Measurements from ENCODE around the gene MAPK10. TPM values are rescaled to one million over a fixed set of nuclear protein-coding genes. Genes with fewer than 3 reads are reported as not detected.
"Not testable (repeated sequence)": the region's sequence is repeated elsewhere in the genome, so short reads cannot be mapped to it uniquely, and the experiment has no call there.

Gene MAPK10
- polyA plus RNA-seq, 2 of the 4 experiments (the other 2 are of a cell fraction): 1.4 to 3.4 TPM

DNA sequence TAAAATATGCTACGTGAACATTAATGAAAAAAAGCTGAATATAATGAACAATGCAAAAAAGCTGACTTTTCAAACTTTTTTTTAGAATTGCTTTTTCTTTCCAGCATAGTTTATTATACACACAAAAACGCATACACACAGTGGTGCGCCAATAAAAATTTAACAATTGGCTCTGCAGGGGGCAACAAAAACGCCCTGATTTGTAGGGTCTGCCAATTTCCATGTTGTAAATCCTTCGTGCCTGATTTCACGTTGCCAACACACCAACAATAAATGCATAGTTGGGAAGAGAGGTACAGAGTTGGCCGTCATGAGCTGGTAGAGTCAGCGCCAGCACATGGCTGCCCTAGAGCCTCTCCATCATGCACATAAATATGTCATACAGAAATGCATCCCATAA, 333.1 kb downstream of the MAPK10 start:
- H3K4me2 ChIP-seq: no peak overlapping the region
- H3K27ac ChIP-seq: no peak overlapping the region
- ChIA-PET POLR2A (no interaction called here), CTCF (no interaction called here)
- H3K4me3 ChIP-seq: no peak overlapping the region
- 74% methylated on average over 8 of the region's 8 CpGs for WGBS (ENCODE audit: missing lambda C conversion rate)
- DNase-seq (ENCODE audit: low read depth in 1 of 2, low spot score in 1 of 2) (no peak), ATAC-seq (no peak), FAIRE-seq (no peak)
- TF ChIP-seq NR3C1 (IDR thresholded peaks at IDR 0.05) (no peak), GATA3 (IDR thresholded peaks at IDR 0.05; ENCODE audit: borderline replicate concordance) (no peak), ZSCAN20 (CRISPR knock-in tag; IDR thresholded peaks at IDR 0.05) (no peak), POLR2A (IDR thresholded peaks at IDR 0.05; ENCODE audit: low read length) (no peak), ESRRA (IDR thresholded peaks at IDR 0.05; ENCODE audit: borderline replicate concordance, low read length) (no peak), FOXS1 (CRISPR knock-in tag; IDR thresholded peaks at IDR 0.05) (no peak), CBX8 (IDR thresholded peaks at IDR 0.05) (no peak), RARB (CRISPR knock-in tag; IDR thresholded peaks at IDR 0.05) (no peak), TP53 (CRISPR knock-in tag; IDR thresholded peaks at IDR 0.05) (no peak), ZC3H11A (IDR thresholded peaks at IDR 0.05) (no peak), RNF2 (IDR thresholded peaks at IDR 0.05; ENCODE audit: borderline replicate concordance, low read depth) (no peak), MAZ (IDR thresholded peaks at IDR 0.05; ENCODE audit: borderline replicate concordance, low read depth, low read length) (no peak), NFE2L2 (conservative IDR thresholded peaks at IDR 0.05; ENCODE audit: low read length) (no peak), ZNF302 (CRISPR knock-in tag; IDR thresholded peaks at IDR 0.05) (no peak)
- TF ChIP-seq, protein P1, sequence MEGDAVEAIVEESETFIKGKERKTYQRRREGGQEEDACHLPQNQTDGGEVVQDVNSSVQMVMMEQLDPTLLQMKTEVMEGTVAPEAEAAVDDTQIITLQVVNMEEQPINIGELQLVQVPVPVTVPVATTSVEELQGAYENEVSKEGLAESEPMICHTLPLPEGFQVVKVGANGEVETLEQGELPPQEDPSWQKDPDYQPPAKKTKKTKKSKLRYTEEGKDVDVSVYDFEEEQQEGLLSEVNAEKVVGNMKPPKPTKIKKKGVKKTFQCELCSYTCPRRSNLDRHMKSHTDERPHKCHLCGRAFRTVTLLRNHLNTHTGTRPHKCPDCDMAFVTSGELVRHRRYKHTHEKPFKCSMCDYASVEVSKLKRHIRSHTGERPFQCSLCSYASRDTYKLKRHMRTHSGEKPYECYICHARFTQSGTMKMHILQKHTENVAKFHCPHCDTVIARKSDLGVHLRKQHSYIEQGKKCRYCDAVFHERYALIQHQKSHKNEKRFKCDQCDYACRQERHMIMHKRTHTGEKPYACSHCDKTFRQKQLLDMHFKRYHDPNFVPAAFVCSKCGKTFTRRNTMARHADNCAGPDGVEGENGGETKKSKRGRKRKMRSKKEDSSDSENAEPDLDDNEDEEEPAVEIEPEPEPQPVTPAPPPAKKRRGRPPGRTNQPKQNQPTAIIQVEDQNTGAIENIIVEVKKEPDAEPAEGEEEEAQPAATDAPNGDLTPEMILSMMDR (IDR thresholded peaks at IDR 0.05): no peak
- TF ChIP-seq, protein P2, sequence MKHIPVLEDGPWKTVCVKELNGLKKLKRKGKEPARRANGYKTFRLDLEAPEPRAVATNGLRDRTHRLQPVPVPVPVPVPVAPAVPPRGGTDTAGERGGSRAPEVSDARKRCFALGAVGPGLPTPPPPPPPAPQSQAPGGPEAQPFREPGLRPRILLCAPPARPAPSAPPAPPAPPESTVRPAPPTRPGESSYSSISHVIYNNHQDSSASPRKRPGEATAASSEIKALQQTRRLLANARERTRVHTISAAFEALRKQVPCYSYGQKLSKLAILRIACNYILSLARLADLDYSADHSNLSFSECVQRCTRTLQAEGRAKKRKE (CRISPR knock-in tag; IDR thresholded peaks at IDR 0.05; ENCODE audit: low read depth): no peak
- TF ChIP-seq, protein P3, sequence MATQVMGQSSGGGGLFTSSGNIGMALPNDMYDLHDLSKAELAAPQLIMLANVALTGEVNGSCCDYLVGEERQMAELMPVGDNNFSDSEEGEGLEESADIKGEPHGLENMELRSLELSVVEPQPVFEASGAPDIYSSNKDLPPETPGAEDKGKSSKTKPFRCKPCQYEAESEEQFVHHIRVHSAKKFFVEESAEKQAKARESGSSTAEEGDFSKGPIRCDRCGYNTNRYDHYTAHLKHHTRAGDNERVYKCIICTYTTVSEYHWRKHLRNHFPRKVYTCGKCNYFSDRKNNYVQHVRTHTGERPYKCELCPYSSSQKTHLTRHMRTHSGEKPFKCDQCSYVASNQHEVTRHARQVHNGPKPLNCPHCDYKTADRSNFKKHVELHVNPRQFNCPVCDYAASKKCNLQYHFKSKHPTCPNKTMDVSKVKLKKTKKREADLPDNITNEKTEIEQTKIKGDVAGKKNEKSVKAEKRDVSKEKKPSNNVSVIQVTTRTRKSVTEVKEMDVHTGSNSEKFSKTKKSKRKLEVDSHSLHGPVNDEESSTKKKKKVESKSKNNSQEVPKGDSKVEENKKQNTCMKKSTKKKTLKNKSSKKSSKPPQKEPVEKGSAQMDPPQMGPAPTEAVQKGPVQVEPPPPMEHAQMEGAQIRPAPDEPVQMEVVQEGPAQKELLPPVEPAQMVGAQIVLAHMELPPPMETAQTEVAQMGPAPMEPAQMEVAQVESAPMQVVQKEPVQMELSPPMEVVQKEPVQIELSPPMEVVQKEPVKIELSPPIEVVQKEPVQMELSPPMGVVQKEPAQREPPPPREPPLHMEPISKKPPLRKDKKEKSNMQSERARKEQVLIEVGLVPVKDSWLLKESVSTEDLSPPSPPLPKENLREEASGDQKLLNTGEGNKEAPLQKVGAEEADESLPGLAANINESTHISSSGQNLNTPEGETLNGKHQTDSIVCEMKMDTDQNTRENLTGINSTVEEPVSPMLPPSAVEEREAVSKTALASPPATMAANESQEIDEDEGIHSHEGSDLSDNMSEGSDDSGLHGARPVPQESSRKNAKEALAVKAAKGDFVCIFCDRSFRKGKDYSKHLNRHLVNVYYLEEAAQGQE (IDR thresholded peaks at IDR 0.05): no peak
- no peaks in the 10 kb centered on the region for H3K4me1 ChIP-seq
- no peaks in the 10 kb centered on the region for H3K9me3 ChIP-seq

DNA sequence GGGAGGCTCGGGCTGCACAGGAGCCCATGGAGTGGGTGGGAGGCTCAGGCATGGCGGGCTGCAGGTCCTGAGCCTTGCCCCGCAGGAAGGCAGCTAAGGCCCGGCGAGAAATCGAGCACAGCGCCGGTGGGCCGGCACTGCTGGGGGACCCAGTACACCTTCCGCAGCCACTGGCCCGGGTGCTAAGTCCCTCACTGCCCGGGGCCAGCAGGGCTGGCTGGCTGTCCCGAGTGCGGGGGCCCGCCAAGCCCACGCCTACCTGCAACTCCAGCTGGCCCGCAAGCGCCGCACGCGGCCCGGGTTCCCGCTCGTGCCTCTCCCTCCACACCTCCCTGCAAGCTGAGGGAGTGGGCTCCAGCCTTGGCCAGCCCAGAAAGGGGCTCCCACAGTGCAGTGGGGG, 338.2 kb downstream of the MAPK10 start:
- H3K4me3 ChIP-seq; FAIRE-seq; H3K27ac ChIP-seq; H3K4me2 ChIP-seq; DNase-seq (ENCODE audit: low read depth in 1 of 2, low spot score in 1 of 2); POLR2A ChIA-PET; ATAC-seq; H3K9me3 ChIP-seq; CTCF ChIA-PET; H3K4me1 ChIP-seq: not testable (repeated sequence)
- WGBS (ENCODE audit: missing lambda C conversion rate): 88% methylated on average over 13 of the region's 24 CpGs

DNA sequence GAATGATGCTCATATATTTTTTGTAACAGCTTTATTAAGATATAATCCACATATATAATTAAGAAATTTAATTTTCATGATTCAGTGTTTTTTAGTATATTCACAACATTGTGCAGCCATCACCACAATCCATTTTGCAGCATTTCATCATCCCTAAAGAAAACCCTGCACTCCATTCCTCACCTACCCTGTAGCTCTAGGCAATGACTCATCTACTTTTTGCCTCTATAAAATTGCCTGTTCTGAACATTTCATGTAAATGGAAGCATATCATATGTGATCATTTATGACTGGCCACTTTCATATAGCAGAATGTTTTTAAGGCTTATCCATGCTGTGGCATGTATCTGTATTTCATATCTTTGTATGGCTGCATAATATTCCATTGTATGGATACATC, 339.9 kb downstream of the MAPK10 start:
- H3K4me2 ChIP-seq: no peak overlapping the region
- H3K4me1 ChIP-seq: no peaks in the 10 kb centered on the region
- H3K9me3 ChIP-seq: no peaks in the 10 kb centered on the region
- no peak for FAIRE-seq
- DNase-seq (ENCODE audit: low read depth in 1 of 2, low spot score in 1 of 2): no peak
- ChIA-PET CTCF (interaction anchor here (1.4 kb wide), 1 partner anchor 12 kb away, joined by 5 read pairs; no protein-coding TSS in a partner anchor), POLR2A (no interaction called here)
- no peak overlapping the region for H3K4me3 ChIP-seq
- no peak overlapping the region for H3K27ac ChIP-seq
- TF ChIP-seq ESRRA (IDR thresholded peaks at IDR 0.05; ENCODE audit: borderline replicate concordance, low read length) (no peak), CHD2 (IDR thresholded peaks at IDR 0.05; ENCODE audit: low read length, partially characterized antibody) (no peak), EHF (CRISPR knock-in tag; IDR thresholded peaks at IDR 0.05) (no peak), KDM5A (IDR thresholded peaks at IDR 0.05) (no peak), ZFP36 (IDR thresholded peaks at IDR 0.05; ENCODE audit: borderline replicate concordance, partially characterized antibody) (no peak), POLR2A (IDR thresholded peaks at IDR 0.05; ENCODE audit: low read length) (no peak), PHF8 (IDR thresholded peaks at IDR 0.05; ENCODE audit: borderline replicate concordance, low read depth) (no peak), CBX8 (IDR thresholded peaks at IDR 0.05) (no peak), ZNF302 (CRISPR knock-in tag; IDR thresholded peaks at IDR 0.05) (no peak), MAFK (IDR thresholded peaks at IDR 0.05; ENCODE audit: partially characterized antibody) (no peak), CEBPB (IDR thresholded peaks at IDR 0.05) (no peak)
- TF ChIP-seq, protein P4, sequence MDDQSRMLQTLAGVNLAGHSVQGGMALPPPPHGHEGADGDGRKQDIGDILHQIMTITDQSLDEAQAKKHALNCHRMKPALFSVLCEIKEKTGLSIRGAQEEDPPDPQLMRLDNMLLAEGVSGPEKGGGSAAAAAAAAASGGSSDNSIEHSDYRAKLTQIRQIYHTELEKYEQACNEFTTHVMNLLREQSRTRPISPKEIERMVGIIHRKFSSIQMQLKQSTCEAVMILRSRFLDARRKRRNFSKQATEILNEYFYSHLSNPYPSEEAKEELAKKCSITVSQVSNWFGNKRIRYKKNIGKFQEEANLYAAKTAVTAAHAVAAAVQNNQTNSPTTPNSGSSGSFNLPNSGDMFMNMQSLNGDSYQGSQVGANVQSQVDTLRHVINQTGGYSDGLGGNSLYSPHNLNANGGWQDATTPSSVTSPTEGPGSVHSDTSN (IDR thresholded peaks at IDR 0.05): no peak
- TF ChIP-seq, protein P1 (IDR thresholded peaks at IDR 0.05): no peak
- no peak for ATAC-seq
